ENCODE measurements around the gene AVP. TPM values are rescaled to one million over a fixed set of nuclear protein-coding genes. Genes with fewer than 3 reads are reported as not detected.

The AVP gene
- total RNA-seq, 1 experiment from 2014 or later: not detected

- TF ChIP-seq, protein P1, sequence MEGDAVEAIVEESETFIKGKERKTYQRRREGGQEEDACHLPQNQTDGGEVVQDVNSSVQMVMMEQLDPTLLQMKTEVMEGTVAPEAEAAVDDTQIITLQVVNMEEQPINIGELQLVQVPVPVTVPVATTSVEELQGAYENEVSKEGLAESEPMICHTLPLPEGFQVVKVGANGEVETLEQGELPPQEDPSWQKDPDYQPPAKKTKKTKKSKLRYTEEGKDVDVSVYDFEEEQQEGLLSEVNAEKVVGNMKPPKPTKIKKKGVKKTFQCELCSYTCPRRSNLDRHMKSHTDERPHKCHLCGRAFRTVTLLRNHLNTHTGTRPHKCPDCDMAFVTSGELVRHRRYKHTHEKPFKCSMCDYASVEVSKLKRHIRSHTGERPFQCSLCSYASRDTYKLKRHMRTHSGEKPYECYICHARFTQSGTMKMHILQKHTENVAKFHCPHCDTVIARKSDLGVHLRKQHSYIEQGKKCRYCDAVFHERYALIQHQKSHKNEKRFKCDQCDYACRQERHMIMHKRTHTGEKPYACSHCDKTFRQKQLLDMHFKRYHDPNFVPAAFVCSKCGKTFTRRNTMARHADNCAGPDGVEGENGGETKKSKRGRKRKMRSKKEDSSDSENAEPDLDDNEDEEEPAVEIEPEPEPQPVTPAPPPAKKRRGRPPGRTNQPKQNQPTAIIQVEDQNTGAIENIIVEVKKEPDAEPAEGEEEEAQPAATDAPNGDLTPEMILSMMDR (IDR thresholded peaks at IDR 0.05; ENCODE audit: insufficient read depth in 1 of 2, low read depth in 1 of 2, low read length in 1 of 2, severe bottlenecking in 1 of 2, unreplicated experiment in 1 of 2): no peak
- DNase-seq: no peak
- Histone ChIP-seq H3K4me3 (ENCODE audit: low read depth, low read length) (peak overlapping the region; percentile 74), H3K36me3 (ENCODE audit: control insufficient read depth, insufficient read depth, low read length) (no peaks in the 10 kb centered on the region), H3K4me1 (no peaks in the 10 kb centered on the region; the same call in 1 of the 2 replicates), H3K27me3 (replicated peaks; ENCODE audit: control insufficient read depth, insufficient read depth, low read length) (no peaks in the 10 kb centered on the region), H3K9me3 (no peaks in the 10 kb centered on the region)
- H3K36me3 Mint-ChIP-seq (ENCODE audit: insufficient read depth, unreplicated experiment): peaks cover 8% of the 10 kb centered on the region
- no peaks in the 10 kb centered on the region for H3K27me3 Mint-ChIP-seq (ENCODE audit: insufficient read depth, unreplicated experiment)
- no peaks in the 10 kb centered on the region for H3K9me3 Mint-ChIP-seq (ENCODE audit: unreplicated experiment)
- intact Hi-C loops (cut with micrococcal nuclease; ENCODE audit: unreplicated experiment): no loop called here
- BruUV-seq (replicated peaks): no TSS peak
- H3K27ac Mint-ChIP-seq (ENCODE audit: unreplicated experiment): peak overlapping the region; percentile 86
- H3K4me3 Mint-ChIP-seq (ENCODE audit: unreplicated experiment): peak overlapping the region; percentile 58
- CTCF ChIA-PET: interaction anchor here (0.9 to 1.3 kb wide), 2 partner anchors 16 to 19 kb away, joined by 3 to 7 read pairs; no protein-coding TSS in a partner anchor
- POLR2A ChIA-PET: interaction anchor here (0.5 to 0.9 kb wide), 2 partner anchors 15 to 28 kb away, joined by 3 to 11 read pairs; no protein-coding TSS in a partner anchor
- peaks cover 13% of the 10 kb centered on the region for H3K4me1 Mint-ChIP-seq (ENCODE audit: low read depth, unreplicated experiment)
Observed at GRCh38 chr20:3072530-3073250, 11.8 kb downstream of the AVP start.

GRCh38 chr20:3071610-3072529 is 12.7 kb downstream of the AVP start, which contains the start of gene OXT:
Gene OXT (plus strand): TSS chr20:3071620. CDS start chr20:3071656, 36 bp downstream.
- no TSS peak for BruUV-seq (replicated peaks)
- peaks cover 8% of the 10 kb centered on the region for H3K36me3 Mint-ChIP-seq (ENCODE audit: insufficient read depth, unreplicated experiment)
- H3K9me3 ChIP-seq: no peaks in the 10 kb centered on the region
- H3K4me1 Mint-ChIP-seq (ENCODE audit: low read depth, unreplicated experiment): peaks cover 13% of the 10 kb centered on the region
- no peaks in the 10 kb centered on the region for H3K27me3 Mint-ChIP-seq (ENCODE audit: insufficient read depth, unreplicated experiment)
- H3K27ac Mint-ChIP-seq (ENCODE audit: unreplicated experiment): peak within 1 kb of the TSS; percentile 86
- CTCF ChIA-PET: interaction anchor here (0.6 to 1.3 kb wide), 2 partner anchors 18 to 236 kb away, joined by 3 to 7 read pairs; no protein-coding TSS in a partner anchor
- H3K4me3 Mint-ChIP-seq (ENCODE audit: unreplicated experiment): peak within 1 kb of the TSS; percentile 58
- peak within 1 kb of the TSS; percentile 74 for H3K4me3 ChIP-seq (ENCODE audit: low read depth, low read length)
- no peaks in the 10 kb centered on the region; the same call in 1 of the 2 replicates for H3K36me3 ChIP-seq (ENCODE audit: control insufficient read depth, insufficient read depth, low read length)
- POLR2A ChIA-PET: no interaction called here
- H3K4me1 ChIP-seq: peaks cover 6% of the 10 kb centered on the region; the same call in 1 of the 2 replicates
- H3K27me3 ChIP-seq (replicated peaks; ENCODE audit: control insufficient read depth, insufficient read depth, low read length): no peaks in the 10 kb centered on the region
- intact Hi-C loops (cut with micrococcal nuclease; ENCODE audit: unreplicated experiment): no loop called here
- no peaks in the 10 kb centered on the region for H3K9me3 Mint-ChIP-seq (ENCODE audit: unreplicated experiment)
- DNase-seq: peak; percentile 79 to 85
- TF ChIP-seq, protein P1 (IDR thresholded peaks at IDR 0.05; ENCODE audit: insufficient read depth in 1 of 2, low read depth in 1 of 2, low read length in 1 of 2, severe bottlenecking in 1 of 2, unreplicated experiment in 1 of 2): no peak

GRCh38 chr20:3071266-3071609 is 13.3 kb downstream of the AVP start:
- CTCF ChIA-PET: interaction anchor here (0.6 kb wide), 1 partner anchor 237 kb away, joined by 3 read pairs; no protein-coding TSS in a partner anchor
- peak overlapping the region; percentile 58 for H3K4me3 Mint-ChIP-seq (ENCODE audit: unreplicated experiment)
- H3K4me3 ChIP-seq (ENCODE audit: low read depth, low read length): peak overlapping the region; percentile 74
- H3K27ac Mint-ChIP-seq (ENCODE audit: unreplicated experiment): no peak overlapping the region
- no peaks in the 10 kb centered on the region for H3K9me3 ChIP-seq
- no peaks in the 10 kb centered on the region for H3K9me3 Mint-ChIP-seq (ENCODE audit: unreplicated experiment)
- intact Hi-C loops (cut with micrococcal nuclease; ENCODE audit: unreplicated experiment): no loop called here
- no peaks in the 10 kb centered on the region; the same call in 1 of the 2 replicates for H3K36me3 ChIP-seq (ENCODE audit: control insufficient read depth, insufficient read depth, low read length)
- H3K27me3 ChIP-seq (replicated peaks; ENCODE audit: control insufficient read depth, insufficient read depth, low read length): no peaks in the 10 kb centered on the region
- peaks cover 6% of the 10 kb centered on the region; the same call in 1 of the 2 replicates for H3K4me1 ChIP-seq
- no peak for DNase-seq
- peaks cover 13% of the 10 kb centered on the region for H3K4me1 Mint-ChIP-seq (ENCODE audit: low read depth, unreplicated experiment)
- no TSS peak for BruUV-seq (replicated peaks)
- TF ChIP-seq, protein P1 (IDR thresholded peaks at IDR 0.05; ENCODE audit: insufficient read depth in 1 of 2, low read depth in 1 of 2, low read length in 1 of 2, severe bottlenecking in 1 of 2, unreplicated experiment in 1 of 2): no peak
- no peaks in the 10 kb centered on the region for H3K27me3 Mint-ChIP-seq (ENCODE audit: insufficient read depth, unreplicated experiment)
- POLR2A ChIA-PET: no interaction called here
- H3K36me3 Mint-ChIP-seq (ENCODE audit: insufficient read depth, unreplicated experiment): peaks cover 8% of the 10 kb centered on the region
